SH-SY5Y (cell line): ENCODE results near the gene CSMD2.

Experiments used
- GATA2 ChIP-seq: IDR thresholded peaks from 2 replicates; pipeline ENCODE4 v1.6.1; 2011; ENCODE audit warnings: mild to moderate bottlenecking, low read depth, low read length
- GATA3 ChIP-seq: IDR thresholded peaks from 2 replicates; pipeline ENCODE4 v1.6.1; 2011; ENCODE audit warnings: low read depth, mild to moderate bottlenecking, low read length, moderate library complexity

DNA sequence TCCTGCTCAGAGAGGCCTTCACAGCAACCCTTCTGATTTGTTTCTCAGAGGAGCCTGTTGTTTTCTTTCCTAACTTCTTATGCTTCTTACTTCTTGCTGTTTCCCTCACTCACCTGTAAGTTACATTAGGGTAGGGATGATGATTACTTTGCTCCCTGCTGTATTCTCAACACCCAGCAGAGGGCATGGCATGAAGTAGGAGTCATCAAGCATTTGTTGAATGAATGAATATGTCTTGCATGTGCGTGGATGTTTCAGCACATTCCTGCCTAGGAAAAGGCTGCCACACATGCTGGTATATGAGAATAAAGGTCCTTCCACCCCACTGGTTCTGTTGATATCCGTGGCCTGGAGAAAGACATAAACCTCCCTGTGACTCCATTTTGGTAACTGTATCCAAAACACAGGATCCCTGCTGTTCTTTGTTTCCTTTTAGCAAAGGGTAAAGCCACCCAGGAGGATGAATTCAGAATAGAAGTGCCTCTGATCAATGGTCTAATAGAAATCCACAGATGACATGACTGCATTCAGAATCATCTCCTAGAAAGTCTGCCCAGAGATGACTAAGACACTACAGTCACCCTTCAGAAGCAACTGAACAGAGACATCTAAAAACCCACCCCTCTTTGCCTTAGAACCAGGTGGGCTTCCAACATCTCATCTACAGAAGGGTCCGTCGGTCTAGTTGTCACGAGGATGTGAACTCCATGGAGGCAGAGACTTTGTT is 523.8 kb downstream of the CSMD2 start:
- TF ChIP-seq GATA2 (no peak), GATA3 (no peak)
